SU-DHL-6 (cell line): ENCODE results near the gene RPS6KA2.

Source experiments
- H2AFZ ChIP-seq: fragments of 200-600 bp; sonication (generic); 2 replicates; pipeline ENCODE4 v1.6.1; 2014; ENCODE audit warnings: low read depth, mild to moderate bottlenecking, moderate library complexity, mixed read lengths, antibody characterized with exemption, low read length; ENCODE audit not compliant: severe bottlenecking
- H3F3A ChIP-seq: fragments of 200-600 bp; shearing (Covaris generic); 2 replicates; pipeline ENCODE4 v1.6.0; 2016; ENCODE audit warnings: antibody characterized with exemption, mild to moderate bottlenecking; ENCODE audit not compliant: insufficient read depth
- H3K27ac ChIP-seq: fragments of 200-600 bp; sonication (generic); 2 replicates; pipeline ENCODE4 v1.5.1; 2016; ENCODE audit warnings: low read depth, mild to moderate bottlenecking, low read length, moderate library complexity, mixed read lengths
- H3K27me3 ChIP-seq: fragments of 200-600 bp; sonication (generic), shearing (Covaris generic); 2 replicates; pipeline ENCODE4 v1.6.0; 2014; ENCODE audit warnings: mild to moderate bottlenecking, low read length
- H3K36me3 ChIP-seq: fragments of 200-600 bp; sonication (generic); 2 replicates; pipeline ENCODE4 v1.6.1; 2014; ENCODE audit warnings: mild to moderate bottlenecking, low read length, mixed read lengths
- H3K4me2 ChIP-seq: fragments of 300-600, 200-600 bp; shearing (Covaris generic), sonication (generic); 2 replicates; pipeline ENCODE4 v1.6.0; 2014; ENCODE audit warnings: low read length, low read depth, mild to moderate bottlenecking; ENCODE audit not compliant: poor library complexity, severe bottlenecking
- H3K4me3 ChIP-seq: fragments of 200-600 bp; sonication (generic); 2 replicates; pipeline ENCODE4 v1.5.1; 2014; ENCODE audit warnings: antibody characterized with exemption, low read length, mild to moderate bottlenecking, mixed read lengths; ENCODE audit not compliant: insufficient read depth, poor library complexity, severe bottlenecking
- H3K79me2 ChIP-seq: fragments of 200-600 bp; sonication (generic); 2 replicates; pipeline ENCODE4 v1.6.1; 2014; ENCODE audit warnings: mild to moderate bottlenecking, low read length, moderate library complexity; ENCODE audit not compliant: insufficient read depth
- H3K9ac ChIP-seq: fragments of 200-600 bp; sonication (generic); 2 replicates; pipeline ENCODE4 v1.7.0; 2014; ENCODE audit warnings: mild to moderate bottlenecking, low read length
- H3K9me2 ChIP-seq: fragments of 200-600 bp; sonication (generic); replicated peaks from 2 replicates; pipeline ENCODE4 v1.6.1; 2014; ENCODE audit warnings: low read length; ENCODE audit not compliant: insufficient read depth
- H3K9me3 ChIP-seq: fragments of 200-600 bp; sonication (generic); 2 replicates; pipeline ENCODE4 v1.6.1; 2014; ENCODE audit warnings: low read length, mixed read lengths; ENCODE audit not compliant: insufficient read depth
- H4K20me1 ChIP-seq: fragments of 200-600 bp; sonication (generic); 2 replicates; pipeline ENCODE4 v1.6.1; 2014; ENCODE audit warnings: low read depth, mild to moderate bottlenecking, antibody characterized with exemption, low read length, moderate library complexity, mixed read lengths
- CTCF ChIP-seq: fragments of 200-600 bp; sonication (generic); IDR thresholded peaks from one replicate; pipeline ENCODE4 v1.5.1; 2017; ENCODE audit warnings: antibody characterized with exemption, mild to moderate bottlenecking, low read length, moderate library complexity; ENCODE audit not compliant: insufficient read depth, poor library complexity, severe bottlenecking
- EZH2phosphoT487 ChIP-seq: fragments of 200-600 bp; sonication (generic), shearing (Covaris generic); conservative IDR thresholded peaks from 2 replicates; pipeline ENCODE4 v1.6.1; 2018; ENCODE audit warnings: mild to moderate bottlenecking, antibody characterized with exemption, low read length, moderate library complexity, mixed read lengths

The RPS6KA2 gene

GRCh38 chr6:166572370-166573261 is 54.4 kb downstream of the RPS6KA2 start:
- no peak overlapping the region for H2AFZ ChIP-seq
- H3K79me2 ChIP-seq: no peaks in the 10 kb centered on the region
- no peaks in the 10 kb centered on the region for H3K27me3 ChIP-seq
- H3K4me3 ChIP-seq: no peak overlapping the region
- no peak overlapping the region for H3K27ac ChIP-seq
- TF ChIP-seq EZH2phosphoT487 (no peak), CTCF (no peak)
- no peak overlapping the region for H3K9ac ChIP-seq
- H4K20me1 ChIP-seq: no peaks in the 10 kb centered on the region
- H3K4me2 ChIP-seq: no peak overlapping the region
- H3K36me3 ChIP-seq: no peaks in the 10 kb centered on the region
- no peaks in the 10 kb centered on the region for H3K9me3 ChIP-seq
- H3K9me2 ChIP-seq: no peaks in the 10 kb centered on the region
- H3F3A ChIP-seq: no peaks in the 10 kb centered on the region

- no peaks in the 10 kb centered on the region for H3K36me3 ChIP-seq
- no peak overlapping the region for H3K27ac ChIP-seq
Observed at GRCh38 chr6:166570929-166571713, 55.9 kb downstream of the RPS6KA2 start.

GRCh38 chr6:166569206-166569605 is 57.8 kb downstream of the RPS6KA2 start:
- TF ChIP-seq CTCF: no peak
- TF ChIP-seq EZH2phosphoT487: no peak
- H3K79me2 ChIP-seq: no peaks in the 10 kb centered on the region
- H3K9me2 ChIP-seq: no peaks in the 10 kb centered on the region
- H2AFZ ChIP-seq: no peak overlapping the region
- H3K4me2 ChIP-seq: no peak overlapping the region
- no peak overlapping the region for H3K9ac ChIP-seq
- H4K20me1 ChIP-seq: no peaks in the 10 kb centered on the region
- H3K9me3 ChIP-seq: no peaks in the 10 kb centered on the region
- no peak overlapping the region for H3K27ac ChIP-seq
- no peaks in the 10 kb centered on the region for H3K36me3 ChIP-seq
- no peaks in the 10 kb centered on the region for H3K27me3 ChIP-seq
- no peaks in the 10 kb centered on the region for H3F3A ChIP-seq
- no peak overlapping the region for H3K4me3 ChIP-seq

More at GRCh38 chr6:166570929-166571713, 55.9 kb downstream of the RPS6KA2 start:
- H3K4me3 ChIP-seq: no peak overlapping the region
- no peaks in the 10 kb centered on the region for H3K9me2 ChIP-seq
- no peak overlapping the region for H3K4me2 ChIP-seq
- H3F3A ChIP-seq: no peaks in the 10 kb centered on the region
- H3K27me3 ChIP-seq: no peaks in the 10 kb centered on the region
- no peaks in the 10 kb centered on the region for H3K79me2 ChIP-seq
- no peak overlapping the region for H2AFZ ChIP-seq
- no peak overlapping the region for H3K9ac ChIP-seq
- no peaks in the 10 kb centered on the region for H4K20me1 ChIP-seq
- no peaks in the 10 kb centered on the region for H3K9me3 ChIP-seq
- no peak for TF ChIP-seq EZH2phosphoT487
- no peak for TF ChIP-seq CTCF
